Fibroblast of pulmonary artery (primary cell): ENCODE data around the gene ARHGDIA.

ENCODE experiments used
- DNase-seq: peaks from one replicate; pipeline ENCODE4 v3.0.0-alpha.2; 2010; ENCODE audit warnings: low read depth
- H3K4me3 ChIP-seq: replicated peaks from 2 replicates; pipeline ENCODE4 v1.5.1; 2011; ENCODE audit warnings: low read depth, mild to moderate bottlenecking, control low read depth, low read length, moderate library complexity
- CTCF ChIP-seq: IDR thresholded peaks from 2 replicates; pipeline ENCODE4 v1.5.1; 2011; ENCODE audit warnings: mild to moderate bottlenecking, control low read depth, low read length, inconsistent platforms; ENCODE audit errors: missing control alignments

ARHGDIA gene

GRCh38 chr17:81859906-81860755, 11.0 kb downstream of the ARHGDIA start, which contains the start of gene P4HB:
Gene P4HB, minus strand, starts transcription at chr17:81860535. Its CDS starts 64 bp downstream, at chr17:81860471.
- TF ChIP-seq CTCF = no peak
- no peak for DNase-seq
- H3K4me3 ChIP-seq = peak within 1 kb of the TSS; percentile 92

- peak overlapping the region; percentile 92 for H3K4me3 ChIP-seq
- no peak for TF ChIP-seq CTCF
- DNase-seq = peak; percentile 33
Observed at GRCh38 chr17:81858967-81859905, 11.9 kb downstream of the ARHGDIA start.

GRCh38 chr17:81858170-81858966, 12.8 kb downstream of the ARHGDIA start:
- DNase-seq = no peak
- no peak for TF ChIP-seq CTCF
- H3K4me3 ChIP-seq = peak overlapping the region; percentile 92

- H3K4me3 ChIP-seq = no peak overlapping the region
- no peak for DNase-seq
- no peak for TF ChIP-seq CTCF
Observed at GRCh38 chr17:81854974-81855774, 16.0 kb downstream of the ARHGDIA start.

- no peak overlapping the region for H3K4me3 ChIP-seq
- TF ChIP-seq CTCF = no peak
- no peak for DNase-seq
Observed at GRCh38 chr17:81852237-81852636, 18.9 kb downstream of the ARHGDIA start.

- TF ChIP-seq CTCF = no peak
- H3K4me3 ChIP-seq = no peak overlapping the region
- DNase-seq = no peak
Observed at GRCh38 chr17:81851423-81851822, 19.7 kb downstream of the ARHGDIA start.
